PC-3 (cell line): ENCODE data around the gene ZNF385C. TPM values are rescaled to one million over a fixed set of nuclear protein-coding genes. Genes with fewer than 3 reads are reported as not detected.

Source experiments
- ATAC-seq: fragments of 200-7000 bp; cut with Tn5 transposase; 2 replicates; pipeline ENCODE4 v1.9.1; 2020; ENCODE audit warnings: mild to moderate bottlenecking, moderate library complexity
- BruUV-seq: library from RNA; stranded (reverse); fragments of 400-500 nt; replicated peaks from 2 replicates; lab custom pipeline; 2021; lab: Mats Ljungman, UMichigan
- CTCF ChIA-PET: fragments of 300-600 bp; sonication (Branson Sonifier 250); formaldehyde crosslinking; loops from one replicate; lab custom pipeline; 2022; ENCODE audit warnings: antibody characterized with exemption; lab: Charles Lee
- POLR2A ChIA-PET: fragments of 300-600 bp; sonication (Branson Sonifier 250); formaldehyde crosslinking; loops from one replicate; lab custom pipeline; 2022; ENCODE audit warnings: antibody characterized with exemption; ENCODE audit not compliant: unreplicated experiment; lab: Charles Lee
- DNase-seq: peaks from one replicate; pipeline ENCODE4 v3.0.0-alpha.2; 2015
- H2AFZ ChIP-seq: fragments of 300-600 bp; sonication (generic); 2 replicates; pipeline ENCODE4 v1.6.0; 2016; ENCODE audit warnings: antibody characterized with exemption, low read length
- H3F3A ChIP-seq: fragments of 300-600 bp; sonication (generic); one replicate; pipeline ENCODE4 v1.6.0; 2017; ENCODE audit warnings: antibody characterized with exemption, low read length, control low read depth, mild to moderate bottlenecking; ENCODE audit not compliant: unreplicated experiment
- H3K27ac ChIP-seq: fragments of 300-600 bp; sonication (generic); 2 replicates; pipeline ENCODE4 v1.5.1; 2016; ENCODE audit warnings: mild to moderate bottlenecking, low read length
- H3K27me3 ChIP-seq: fragments of 300-600 bp; sonication (generic); 2 replicates; pipeline ENCODE4 v1.6.1; 2016; ENCODE audit warnings: low read length, mixed read lengths
- H3K36me3 ChIP-seq: fragments of 300-600 bp; sonication (generic); 2 replicates; pipeline ENCODE4 v1.6.1; 2016; ENCODE audit warnings: low read depth, mixed run types, low read length, mixed read lengths
- H3K4me1 ChIP-seq: fragments of 300-600 bp; sonication (generic); 2 replicates; pipeline ENCODE4 v1.5.1; 2016; ENCODE audit warnings: low read length; ENCODE audit not compliant: insufficient read depth
- H3K4me2 ChIP-seq: fragments of 300-600 bp; sonication (generic); 2 replicates; pipeline ENCODE4 v1.6.0; 2016; ENCODE audit warnings: low read length
- H3K4me3 ChIP-seq: fragments of 300-600 bp; sonication (generic); 2 replicates; pipeline ENCODE4 v1.5.1; 2016; ENCODE audit warnings: mild to moderate bottlenecking, low read length, mixed read lengths
- H3K79me2 ChIP-seq: fragments of 300-600 bp; sonication (generic); 2 replicates; pipeline ENCODE4 v1.6.1; 2017; ENCODE audit warnings: low read length, mixed read lengths
- H3K9ac ChIP-seq: fragments of 300-600 bp; sonication (generic); 2 replicates; pipeline ENCODE4 v1.6.0; 2016; ENCODE audit warnings: mild to moderate bottlenecking, low read length
- H3K9me2 ChIP-seq: fragments of 300-600 bp; sonication (generic); replicated peaks from 2 replicates; pipeline ENCODE4 v1.6.1; 2016; ENCODE audit warnings: mixed run types, low read length, mixed read lengths
- H3K9me3 ChIP-seq: fragments of 300-600 bp; sonication (generic); 2 replicates; pipeline ENCODE4 v1.6.1; 2016; ENCODE audit warnings: low read length, mixed read lengths
- H4K20me1 ChIP-seq: fragments of 300-600 bp; sonication (generic); 2 replicates; pipeline ENCODE4 v1.6.1; 2016; ENCODE audit warnings: low read length, mixed read lengths
- EZH2 ChIP-seq: fragments of 300-600 bp; sonication (generic); IDR thresholded peaks from one replicate; pipeline ENCODE4 v1.6.1; 2017; ENCODE audit warnings: antibody characterized with exemption, mild to moderate bottlenecking, low read length; ENCODE audit not compliant: unreplicated experiment
- EZH2phosphoT487 ChIP-seq: fragments of 300-600 bp; sonication (generic); IDR thresholded peaks from 2 replicates; pipeline ENCODE4 v1.6.1; 2018; ENCODE audit warnings: mild to moderate bottlenecking, antibody characterized with exemption, low read length, borderline replicate concordance
- intact Hi-C: fragments of 100-400 bp; cut with micrococcal nuclease; formaldehyde crosslinking; loops from 2 replicates; pipeline ENCODE4 v1.9.0; 2023
- total RNA-seq: library from RNA; depleted of rRNA; stranded (reverse); fragments of >200 nt; gene quantifications from 2 replicates; pipeline ENCODE4 v1.2.3, GENCODE V29; 2014
- TF ChIP-seq, protein P1 (sequence below): fragments of 300-600 bp; sonication (generic); conservative IDR thresholded peaks from 2 replicates; pipeline ENCODE4 v1.5.1; 2017; ENCODE audit warnings: antibody characterized with exemption, low read depth, mild to moderate bottlenecking, low read length

ZNF385C gene
- total RNA-seq, 1 experiment from 2014 or later = 0.04 TPM

DNA sequence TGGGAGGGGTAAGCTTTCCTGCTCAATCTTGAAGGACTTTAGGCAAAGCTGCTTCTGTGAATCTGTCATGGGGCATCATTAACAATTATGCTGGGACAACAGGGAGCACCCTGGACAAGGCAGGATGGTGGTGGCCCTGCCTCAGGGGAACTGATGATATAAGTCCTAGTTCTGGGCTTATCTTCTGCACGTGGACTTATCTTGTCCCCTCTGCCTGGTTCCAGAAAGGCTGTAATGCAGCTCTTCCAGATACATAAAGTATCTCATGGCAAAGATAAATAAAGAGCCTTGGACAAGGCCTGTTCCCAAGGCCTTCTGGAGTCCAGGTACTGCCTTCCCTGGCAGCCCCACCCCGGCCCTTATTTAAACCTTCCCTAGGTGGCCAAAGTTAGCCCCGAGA lies 6.0 kb upstream of the ZNF385C start:
- no TSS peak for BruUV-seq
- Histone ChIP-seq H3K27ac (no peak overlapping the region), H3K4me2 (no peak overlapping the region), H3K79me2 (no peaks in the 10 kb centered on the region), H3K9me3 (no peaks in the 10 kb centered on the region), H3K9ac (no peak overlapping the region), H3F3A (no peaks in the 10 kb centered on the region), H3K27me3 (no peaks in the 10 kb centered on the region), H3K4me3 (no peak overlapping the region), H3K4me1 (peaks cover 3% of the 10 kb centered on the region; the same call in 1 of the 2 replicates), H4K20me1 (no peaks in the 10 kb centered on the region), H2AFZ (no peak overlapping the region), H3K36me3 (no peaks in the 10 kb centered on the region), H3K9me2 (no peaks in the 10 kb centered on the region)
- no peak for TF ChIP-seq EZH2phosphoT487
- TF ChIP-seq EZH2 = no peak
- TF ChIP-seq, protein P1, sequence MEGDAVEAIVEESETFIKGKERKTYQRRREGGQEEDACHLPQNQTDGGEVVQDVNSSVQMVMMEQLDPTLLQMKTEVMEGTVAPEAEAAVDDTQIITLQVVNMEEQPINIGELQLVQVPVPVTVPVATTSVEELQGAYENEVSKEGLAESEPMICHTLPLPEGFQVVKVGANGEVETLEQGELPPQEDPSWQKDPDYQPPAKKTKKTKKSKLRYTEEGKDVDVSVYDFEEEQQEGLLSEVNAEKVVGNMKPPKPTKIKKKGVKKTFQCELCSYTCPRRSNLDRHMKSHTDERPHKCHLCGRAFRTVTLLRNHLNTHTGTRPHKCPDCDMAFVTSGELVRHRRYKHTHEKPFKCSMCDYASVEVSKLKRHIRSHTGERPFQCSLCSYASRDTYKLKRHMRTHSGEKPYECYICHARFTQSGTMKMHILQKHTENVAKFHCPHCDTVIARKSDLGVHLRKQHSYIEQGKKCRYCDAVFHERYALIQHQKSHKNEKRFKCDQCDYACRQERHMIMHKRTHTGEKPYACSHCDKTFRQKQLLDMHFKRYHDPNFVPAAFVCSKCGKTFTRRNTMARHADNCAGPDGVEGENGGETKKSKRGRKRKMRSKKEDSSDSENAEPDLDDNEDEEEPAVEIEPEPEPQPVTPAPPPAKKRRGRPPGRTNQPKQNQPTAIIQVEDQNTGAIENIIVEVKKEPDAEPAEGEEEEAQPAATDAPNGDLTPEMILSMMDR = no peak
- CTCF ChIA-PET = no interaction called here
- no peak for ATAC-seq
- intact Hi-C loops = no loop called here
- POLR2A ChIA-PET = no interaction called here
- no peak for DNase-seq

DNA sequence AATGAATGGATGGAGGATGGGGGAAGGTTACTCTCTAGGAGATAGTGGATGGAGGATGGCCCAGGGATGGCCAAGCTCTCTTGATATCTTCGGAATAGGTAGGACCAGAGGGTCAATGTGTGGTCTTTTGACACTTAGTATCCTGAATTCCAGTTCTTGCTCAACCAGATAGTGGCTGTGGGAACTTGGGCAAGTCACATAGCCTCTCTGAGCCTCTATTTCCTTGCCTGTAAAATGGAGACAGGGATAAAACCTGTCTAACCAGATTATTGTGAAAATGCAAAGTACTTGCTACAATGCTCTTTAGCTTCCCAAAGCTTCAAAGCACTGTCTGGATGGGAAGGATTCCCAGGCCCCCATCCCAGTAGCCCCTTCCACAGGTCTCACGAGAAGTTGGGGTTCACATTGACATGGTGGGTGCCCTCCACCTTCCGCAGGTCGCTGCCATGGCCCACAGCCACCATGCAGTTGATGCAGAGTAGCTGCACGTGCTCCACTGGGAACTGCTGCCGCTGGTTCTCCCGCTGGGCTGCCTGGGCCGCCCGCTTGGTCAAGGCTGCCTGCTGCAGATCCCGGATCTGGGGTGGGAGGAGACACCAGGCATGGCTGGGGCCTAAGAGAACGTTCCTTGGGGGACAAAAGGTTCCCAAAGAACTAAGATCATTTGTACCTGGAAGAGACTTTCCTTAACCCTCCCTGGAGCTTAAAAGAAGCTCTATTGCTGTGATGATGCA lies 5.1 kb upstream of the ZNF385C start:
- no TSS peak for BruUV-seq

More for the DNA sequence above, 5.1 kb upstream of the ZNF385C start:
- TF ChIP-seq EZH2phosphoT487 (no peak), EZH2 (no peak)
- TF ChIP-seq, protein P1 = no peak
- CTCF ChIA-PET = no interaction called here
- DNase-seq (no peak), ATAC-seq (no peak; the same call in 1 of the 2 replicates)
- POLR2A ChIA-PET = interaction anchor here (0.6 kb wide), 1 partner anchor 415 kb away, joined by 5 read pairs; no protein-coding TSS in a partner anchor
- H3K4me3 ChIP-seq = no peak overlapping the region
- no peak overlapping the region for H3K27ac ChIP-seq
- no peak overlapping the region for H3K4me2 ChIP-seq
- H3K4me1 ChIP-seq = peaks cover 3% of the 10 kb centered on the region; the same call in 1 of the 2 replicates
- H3K9me3 ChIP-seq = no peaks in the 10 kb centered on the region
- no peaks in the 10 kb centered on the region for H3K9me2 ChIP-seq
- H3K36me3 ChIP-seq = no peaks in the 10 kb centered on the region
- intact Hi-C loops = no loop called here
- no peaks in the 10 kb centered on the region for H4K20me1 ChIP-seq
- H2AFZ ChIP-seq = no peak overlapping the region
- H3K79me2 ChIP-seq = no peaks in the 10 kb centered on the region
- H3K27me3 ChIP-seq = no peaks in the 10 kb centered on the region
- no peaks in the 10 kb centered on the region for H3F3A ChIP-seq
- H3K9ac ChIP-seq = no peak overlapping the region
